PC-3 (cell line): ENCODE data around the gene KIF1B.

ENCODE experiments used
- EZH2 ChIP-seq: fragments of 300-600 bp; sonication (generic); IDR thresholded peaks from one replicate; pipeline ENCODE4 v1.6.1; 2017; ENCODE audit warnings: antibody characterized with exemption, mild to moderate bottlenecking, low read length; ENCODE audit not compliant: unreplicated experiment
- EZH2phosphoT487 ChIP-seq: fragments of 300-600 bp; sonication (generic); IDR thresholded peaks from 2 replicates; pipeline ENCODE4 v1.6.1; 2018; ENCODE audit warnings: mild to moderate bottlenecking, antibody characterized with exemption, low read length, borderline replicate concordance
- TF ChIP-seq, protein P1 (sequence below): fragments of 300-600 bp; sonication (generic); conservative IDR thresholded peaks from 2 replicates; pipeline ENCODE4 v1.5.1; 2017; ENCODE audit warnings: antibody characterized with exemption, low read depth, mild to moderate bottlenecking, low read length

DNA sequence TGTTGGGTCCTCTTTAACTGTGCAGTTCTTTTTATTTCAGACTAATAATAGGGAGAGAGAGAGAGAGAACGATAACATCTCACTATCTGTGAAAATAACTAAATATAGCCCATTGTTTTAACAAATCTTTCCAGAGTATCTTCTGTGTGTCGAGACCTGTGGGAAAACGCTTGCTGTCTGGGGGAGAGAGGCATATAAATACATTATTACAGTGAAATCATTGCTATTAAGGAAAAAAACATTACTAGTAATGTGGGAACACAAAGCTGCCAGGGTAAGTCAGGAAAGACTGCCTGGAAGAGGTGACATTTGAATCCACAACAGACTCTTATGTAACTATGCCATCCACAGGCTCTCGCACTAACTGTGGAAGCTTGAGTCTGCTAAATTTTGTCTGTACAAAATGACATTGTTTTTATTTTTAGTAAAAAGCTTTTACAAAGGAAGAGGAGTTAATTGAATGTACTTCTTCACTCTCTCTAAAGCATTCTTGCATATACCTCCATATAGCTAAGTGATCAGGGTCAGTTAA is 128.7 kb downstream of the KIF1B start:
- TF ChIP-seq, protein P1, sequence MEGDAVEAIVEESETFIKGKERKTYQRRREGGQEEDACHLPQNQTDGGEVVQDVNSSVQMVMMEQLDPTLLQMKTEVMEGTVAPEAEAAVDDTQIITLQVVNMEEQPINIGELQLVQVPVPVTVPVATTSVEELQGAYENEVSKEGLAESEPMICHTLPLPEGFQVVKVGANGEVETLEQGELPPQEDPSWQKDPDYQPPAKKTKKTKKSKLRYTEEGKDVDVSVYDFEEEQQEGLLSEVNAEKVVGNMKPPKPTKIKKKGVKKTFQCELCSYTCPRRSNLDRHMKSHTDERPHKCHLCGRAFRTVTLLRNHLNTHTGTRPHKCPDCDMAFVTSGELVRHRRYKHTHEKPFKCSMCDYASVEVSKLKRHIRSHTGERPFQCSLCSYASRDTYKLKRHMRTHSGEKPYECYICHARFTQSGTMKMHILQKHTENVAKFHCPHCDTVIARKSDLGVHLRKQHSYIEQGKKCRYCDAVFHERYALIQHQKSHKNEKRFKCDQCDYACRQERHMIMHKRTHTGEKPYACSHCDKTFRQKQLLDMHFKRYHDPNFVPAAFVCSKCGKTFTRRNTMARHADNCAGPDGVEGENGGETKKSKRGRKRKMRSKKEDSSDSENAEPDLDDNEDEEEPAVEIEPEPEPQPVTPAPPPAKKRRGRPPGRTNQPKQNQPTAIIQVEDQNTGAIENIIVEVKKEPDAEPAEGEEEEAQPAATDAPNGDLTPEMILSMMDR: no peak
- TF ChIP-seq EZH2phosphoT487: no peak
- no peak for TF ChIP-seq EZH2
